ENCODE measurements around the gene MBLAC1.

MBLAC1 gene

GRCh38 chr7:100154651-100155491 is 28.1 kb downstream of the MBLAC1 start:
- DNase-seq, result no peak

DNA sequence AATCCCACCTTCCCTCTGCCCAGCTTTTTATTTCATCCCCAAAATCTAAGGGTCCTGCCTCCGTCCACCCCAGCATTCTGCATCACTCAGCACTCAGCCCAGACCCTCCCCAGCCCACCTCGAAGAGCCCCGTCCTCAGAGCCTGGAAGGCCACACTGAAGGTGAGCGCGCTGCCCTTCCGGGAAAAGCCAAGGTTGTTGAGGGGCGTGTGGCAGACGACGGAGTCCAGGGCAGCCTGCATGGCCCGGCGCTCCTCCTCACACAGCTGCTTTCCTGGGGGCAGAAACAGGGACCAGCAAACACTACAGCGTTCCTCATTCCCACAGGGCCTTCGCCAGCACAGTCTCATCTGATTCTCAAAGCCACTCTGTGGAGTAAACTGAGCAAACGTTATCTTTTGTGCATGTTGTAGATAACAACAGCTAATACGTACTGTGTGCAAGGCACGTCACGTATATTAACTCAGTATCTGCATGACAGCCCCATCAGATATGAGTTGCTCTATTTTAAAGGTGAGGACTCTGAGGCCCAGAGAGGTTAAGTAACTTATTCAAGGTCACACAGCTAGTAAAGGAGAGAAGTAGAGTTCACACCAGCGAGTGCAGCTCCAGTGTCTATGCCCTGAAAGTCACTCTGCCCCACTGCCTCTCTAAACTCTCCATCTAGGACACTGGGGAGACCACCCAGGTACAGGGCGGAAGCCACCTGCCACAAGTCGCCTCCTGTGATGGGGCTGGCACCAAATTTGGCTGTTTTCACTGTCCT is 29.0 kb downstream of the MBLAC1 start:
- DNase-seq, result no peak

- no peak for DNase-seq
Observed at GRCh38 chr7:100156331-100157068, 29.7 kb downstream of the MBLAC1 start.

DNA sequence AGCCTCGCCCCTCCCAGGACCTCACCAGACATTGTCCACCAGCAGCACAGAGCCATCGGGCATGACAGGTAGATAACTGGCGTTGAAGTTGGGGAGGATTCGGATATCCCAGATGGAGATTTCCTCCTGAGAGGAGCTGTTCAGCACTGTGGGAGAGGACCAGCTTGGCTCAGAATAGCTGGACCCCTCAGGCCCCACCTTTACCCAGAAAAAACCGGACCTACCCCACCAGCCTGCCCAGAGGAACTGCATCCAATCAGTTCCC is 30.2 kb downstream of the MBLAC1 start:
- no peak for DNase-seq

GRCh38 chr7:100157334-100158228 is 30.8 kb downstream of the MBLAC1 start:
- DNase-seq, result peak in 1 of 2 experiments; percentile 25

DNA sequence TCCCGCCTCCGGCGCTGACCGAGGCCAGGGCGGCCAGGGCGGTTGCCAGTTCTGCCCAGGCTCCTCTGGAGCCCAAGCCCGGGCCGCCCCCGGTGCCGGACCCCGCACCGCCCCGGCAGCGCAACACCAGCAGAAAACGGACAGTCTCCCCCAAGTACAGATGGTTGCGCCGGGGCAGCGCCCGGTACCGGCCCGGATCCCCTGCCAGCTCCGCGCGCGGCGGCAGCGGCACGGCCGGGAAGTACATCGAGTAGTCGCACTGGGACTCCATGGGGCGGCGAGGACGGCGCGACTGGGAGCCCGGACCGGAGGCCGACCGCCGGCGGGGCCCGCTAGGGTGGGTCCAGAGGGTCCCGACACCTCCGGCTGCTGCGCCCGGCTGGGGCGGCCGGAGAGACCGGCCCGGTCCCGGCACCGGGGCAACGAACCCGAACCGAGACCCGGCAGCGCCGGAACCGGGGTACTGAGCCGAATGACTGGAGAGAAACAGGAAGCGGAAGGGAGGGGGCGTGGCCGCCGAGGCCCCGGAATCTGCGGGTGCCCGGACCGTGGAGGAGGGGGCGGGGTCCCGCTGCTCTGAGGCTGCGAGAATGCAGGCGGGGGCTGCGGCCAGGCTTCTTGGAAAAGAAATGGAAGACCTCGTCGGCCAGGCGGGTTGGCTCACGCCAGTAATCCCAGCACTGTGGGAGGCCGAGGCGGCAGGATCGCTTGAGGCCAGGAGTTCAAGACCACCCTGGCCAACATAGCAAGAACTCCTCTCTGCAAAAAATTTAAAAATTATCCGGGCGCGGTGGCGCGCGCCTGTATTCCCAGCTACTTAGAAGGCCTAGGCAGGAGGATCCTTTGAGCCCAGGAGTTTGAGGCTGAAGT is 31.7 kb downstream of the MBLAC1 start, which contains the start of gene TRAPPC14:
TSS of gene TRAPPC14 (minus strand) at position 495 of the 870 bp plus-strand sequence. CDS start at position 271, 224 bp downstream.
- peak; percentile 81 to 84 for DNase-seq

DNA sequence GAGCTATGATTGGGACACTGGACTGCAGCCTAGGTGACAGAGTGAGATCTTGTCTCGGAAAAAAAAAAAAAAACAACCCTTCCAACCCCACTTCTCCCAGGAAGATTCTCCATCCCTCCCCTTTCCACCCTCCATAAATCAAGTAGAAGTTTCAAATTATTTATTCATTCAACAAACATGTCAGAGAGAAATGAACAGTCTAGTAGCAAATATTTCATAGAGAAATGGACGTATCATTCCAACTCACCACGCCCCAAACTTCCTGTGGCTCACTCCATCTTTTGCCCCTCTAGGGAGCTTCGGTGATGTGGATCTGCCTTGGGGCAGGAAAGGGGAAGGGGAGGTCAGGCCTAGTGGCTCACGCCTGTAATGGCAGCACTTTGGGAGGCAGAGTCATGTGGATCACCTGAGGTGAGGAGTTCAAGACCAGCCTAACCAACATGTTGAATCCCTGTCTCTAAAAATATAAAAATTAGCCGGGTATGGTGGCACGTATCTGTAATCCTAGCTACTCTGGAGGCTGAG is 32.4 kb downstream of the MBLAC1 start:
- no peak for DNase-seq

- no peak for DNase-seq
Observed at GRCh38 chr7:100160067-100160466, 33.3 kb downstream of the MBLAC1 start.

GRCh38 chr7:100163006-100163531 is 36.3 kb downstream of the MBLAC1 start:
- DNase-seq, result no peak

DNA sequence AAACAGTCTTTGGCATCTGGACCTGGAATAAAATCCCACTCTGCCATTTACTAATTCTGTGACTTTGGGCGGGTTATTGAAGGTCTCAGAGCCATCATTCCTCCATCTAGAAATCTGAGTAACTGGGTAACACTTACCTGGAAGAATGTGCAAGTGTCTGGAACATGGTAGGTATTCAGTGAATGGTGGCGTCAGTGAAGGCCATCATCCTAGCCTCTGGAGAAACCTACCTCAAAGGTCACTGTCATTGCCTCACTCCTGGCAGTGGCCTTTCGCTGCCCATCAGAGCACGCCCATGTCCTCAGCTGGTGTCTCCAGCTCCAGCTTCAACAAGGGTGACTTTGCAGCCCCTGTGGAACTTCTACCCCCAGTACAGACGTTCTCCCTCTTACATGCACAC is 37.1 kb downstream of the MBLAC1 start:
- DNase-seq, result no peak

DNA sequence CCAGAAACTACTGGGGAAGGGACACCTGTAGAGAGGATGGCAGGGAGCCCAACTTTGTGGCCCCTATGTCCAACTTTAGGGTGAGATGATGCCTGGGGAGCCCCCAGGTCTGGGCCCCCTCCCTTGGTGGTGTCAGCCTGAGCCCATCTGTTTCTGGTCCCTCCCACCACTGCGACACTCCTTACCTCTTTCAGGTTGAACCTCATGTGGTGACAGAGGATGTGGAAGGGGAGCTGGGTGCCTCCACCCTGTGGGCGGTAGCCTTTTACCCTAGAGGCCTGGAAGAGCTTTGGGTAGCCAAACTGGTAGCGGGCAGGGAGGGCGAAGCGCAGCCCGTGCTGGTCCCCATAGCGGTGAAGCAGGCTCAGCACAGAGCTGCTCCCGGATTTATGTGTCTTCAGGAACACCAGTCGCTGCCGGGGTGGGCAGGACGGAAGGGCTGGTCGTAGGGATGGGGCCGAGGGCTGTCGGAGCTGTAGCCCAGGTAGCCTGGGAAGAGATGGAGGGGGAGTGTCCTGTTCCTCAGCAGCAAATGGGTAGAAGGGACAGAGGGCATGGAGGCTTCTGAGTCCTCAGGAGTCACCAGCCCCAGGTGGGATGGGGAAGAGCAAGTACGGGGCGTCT is 39.7 kb downstream of the MBLAC1 start:
- no peak for DNase-seq

DNA sequence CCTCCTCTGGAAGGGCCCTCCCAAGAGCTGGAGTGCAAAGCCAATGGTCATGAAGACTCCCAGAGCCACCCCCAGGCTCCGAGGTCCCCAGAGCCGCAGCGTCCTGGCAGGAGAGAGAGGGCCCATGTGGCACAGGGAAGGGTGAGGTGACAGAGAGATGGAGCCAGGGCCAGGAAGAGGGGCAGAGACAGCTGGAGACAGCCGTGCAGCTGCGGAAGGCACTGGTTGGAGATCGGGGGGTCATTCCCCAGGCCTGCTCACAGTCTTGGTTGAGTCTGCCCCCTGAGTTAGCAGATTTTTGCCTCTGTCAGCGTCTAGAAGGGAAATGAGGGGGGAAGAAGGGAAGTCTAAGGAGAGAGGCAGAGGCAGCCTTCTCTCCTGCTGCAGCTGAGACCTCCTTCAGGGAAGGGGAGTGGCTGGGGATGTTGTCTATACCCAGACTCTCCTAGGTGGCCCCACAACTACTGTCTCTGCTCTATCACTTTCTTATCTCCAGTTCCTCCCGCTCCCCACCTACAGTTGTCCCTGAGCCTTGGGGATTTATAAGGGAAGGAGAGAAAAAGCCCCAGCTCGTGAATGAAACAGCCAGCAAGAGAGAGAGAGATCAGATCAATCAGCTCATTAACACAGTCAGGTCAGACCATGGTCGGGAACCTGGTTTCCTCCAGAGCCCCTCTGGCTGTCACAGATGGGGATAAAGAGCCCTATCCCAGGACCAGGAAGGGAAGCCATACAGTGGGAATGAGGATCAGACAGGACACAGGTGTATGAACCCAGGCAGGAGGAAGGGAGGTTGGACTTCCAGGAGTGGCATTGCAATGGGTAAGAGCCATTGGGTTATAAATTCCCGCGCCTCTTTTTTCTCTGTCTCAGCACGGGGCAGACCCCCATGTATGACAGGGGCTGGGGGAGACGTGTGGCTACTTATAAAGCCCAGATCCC is 40.5 kb downstream of the MBLAC1 start:
- DNase-seq, result no peak

DNA sequence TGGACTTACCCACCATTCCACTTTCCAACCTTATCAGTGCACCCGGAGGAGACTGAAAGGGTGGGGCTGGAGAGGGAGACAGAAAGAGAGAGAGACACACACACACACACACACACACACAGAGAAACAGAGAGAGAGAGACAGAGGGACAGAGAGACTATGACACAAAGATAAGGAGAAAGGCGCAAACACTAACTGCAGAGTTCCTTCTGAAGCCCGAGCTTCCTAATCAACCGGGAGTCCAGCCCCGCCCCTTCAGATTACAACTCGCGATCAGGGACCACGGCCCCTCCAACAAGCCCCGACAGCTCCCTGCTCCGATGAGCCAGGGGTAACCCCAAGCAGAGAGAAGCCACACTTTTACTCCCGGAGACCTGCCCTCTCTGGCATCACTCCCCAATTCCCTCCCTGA is 41.2 kb downstream of the MBLAC1 start:
- DNase-seq, result no peak

DNA sequence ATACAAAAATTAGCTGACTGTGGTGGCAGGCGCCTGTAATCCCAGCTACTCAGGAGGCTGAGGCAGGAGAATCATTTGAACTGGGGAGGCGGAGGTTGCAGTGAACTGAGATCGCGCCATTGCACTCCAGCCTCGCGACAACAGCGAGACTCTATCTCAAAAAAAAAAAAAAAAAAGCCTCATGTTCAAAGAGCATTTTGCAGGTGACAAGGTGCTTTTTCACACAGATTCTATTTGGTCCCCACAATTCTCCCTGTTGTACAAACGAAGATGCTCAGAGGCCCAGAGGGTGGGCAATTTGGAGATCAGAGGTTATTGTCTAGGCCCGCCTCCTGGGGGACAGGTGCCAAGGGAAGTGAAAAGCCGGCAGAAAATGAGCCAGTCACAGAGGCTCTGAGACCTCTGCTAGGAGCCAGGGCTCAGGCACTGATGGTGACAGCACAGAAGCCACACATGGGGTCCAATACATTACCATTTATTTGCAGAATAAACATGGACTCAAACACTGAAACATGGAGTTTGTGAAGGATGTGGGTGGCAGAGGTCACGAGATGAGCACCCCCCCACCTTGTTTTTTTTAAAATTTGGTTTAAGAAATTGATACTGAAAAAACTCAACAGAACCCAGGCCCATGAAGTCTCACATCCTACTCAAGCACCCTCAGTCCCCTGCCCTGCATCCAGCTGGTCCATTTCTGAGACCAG is 42.5 kb downstream of the MBLAC1 start:
- DNase-seq, result no peak

GRCh38 chr7:100170101-100170897 is 43.5 kb downstream of the MBLAC1 start:
- DNase-seq, result no peak

GRCh38 chr7:100171087-100171681 is 44.4 kb downstream of the MBLAC1 start:
- no peak for DNase-seq

GRCh38 chr7:100171840-100172239 is 45.1 kb downstream of the MBLAC1 start:
- no peak for DNase-seq

All from SHP77 (cell line).